Activated CD4-positive, alpha-beta T cell treated with anti-CD3 and anti-CD28 coated beads, Interleukin-2, amount 50 U/mL, for 4 hours (primary cell): Measurements from ENCODE around the gene TMEM119.

Experiments used
- DNase-seq, 2 experiments: peaks; one replicate each; pipeline ENCODE4 v3.0.0-alpha.2; 2020

TMEM119 gene

GRCh38 chr12:108597559-108598471, at the start of gene TMEM119:
TMEM119 (minus strand) TSS chr12:108598084; CDS start chr12:108592383, 5,701 bp downstream.
- no peak for DNase-seq

- no peak for DNase-seq
Observed at GRCh38 chr12:108646600-108647579, 49.0 kb upstream of the TMEM119 start.

GRCh38 chr12:108645686-108646599, 48.1 kb upstream of the TMEM119 start:
- DNase-seq, result no peak

GRCh38 chr12:108644811-108645120, 46.9 kb upstream of the TMEM119 start:
- no peak for DNase-seq

- no peak for DNase-seq
Observed at GRCh38 chr12:108643941-108644810, 46.3 kb upstream of the TMEM119 start.

GRCh38 chr12:108642899-108643654, 45.2 kb upstream of the TMEM119 start:
- DNase-seq, result no peak

GRCh38 chr12:108642269-108642870, 44.5 kb upstream of the TMEM119 start:
- no peak for DNase-seq

GRCh38 chr12:108641446-108642268, 43.8 kb upstream of the TMEM119 start:
- no peak for DNase-seq

GRCh38 chr12:108640802-108641445, 43.0 kb upstream of the TMEM119 start:
- no peak for DNase-seq

GRCh38 chr12:108638997-108639822, 41.3 kb upstream of the TMEM119 start:
- DNase-seq, result no peak

GRCh38 chr12:108638141-108638827, 40.4 kb upstream of the TMEM119 start:
- no peak for DNase-seq

- no peak for DNase-seq
Observed at GRCh38 chr12:108637222-108637971, 39.5 kb upstream of the TMEM119 start.

GRCh38 chr12:108635997-108636808, 38.3 kb upstream of the TMEM119 start:
- no peak for DNase-seq

GRCh38 chr12:108635201-108635996, 37.5 kb upstream of the TMEM119 start:
- peak in 1 of 2 experiments; percentile 35 for DNase-seq

- DNase-seq, result peak in 1 of 2 experiments; percentile 34
Observed at GRCh38 chr12:108634341-108634751, 36.5 kb upstream of the TMEM119 start.
